Middle frontal gyrus (tissue), 1 donor: ENCODE data around the gene EEF1A1.
"Not testable (repeated sequence)": the region's sequence is repeated elsewhere in the genome, so short reads cannot be mapped to it uniquely, and the experiment has no call there.

ENCODE experiments used
- DNase-seq: peaks from one replicate; pipeline ENCODE4 v3.0.0-alpha.2; 2015; ENCODE audit warnings: low spot score; ENCODE audit errors: extremely low spot score

Gene EEF1A1

DNA sequence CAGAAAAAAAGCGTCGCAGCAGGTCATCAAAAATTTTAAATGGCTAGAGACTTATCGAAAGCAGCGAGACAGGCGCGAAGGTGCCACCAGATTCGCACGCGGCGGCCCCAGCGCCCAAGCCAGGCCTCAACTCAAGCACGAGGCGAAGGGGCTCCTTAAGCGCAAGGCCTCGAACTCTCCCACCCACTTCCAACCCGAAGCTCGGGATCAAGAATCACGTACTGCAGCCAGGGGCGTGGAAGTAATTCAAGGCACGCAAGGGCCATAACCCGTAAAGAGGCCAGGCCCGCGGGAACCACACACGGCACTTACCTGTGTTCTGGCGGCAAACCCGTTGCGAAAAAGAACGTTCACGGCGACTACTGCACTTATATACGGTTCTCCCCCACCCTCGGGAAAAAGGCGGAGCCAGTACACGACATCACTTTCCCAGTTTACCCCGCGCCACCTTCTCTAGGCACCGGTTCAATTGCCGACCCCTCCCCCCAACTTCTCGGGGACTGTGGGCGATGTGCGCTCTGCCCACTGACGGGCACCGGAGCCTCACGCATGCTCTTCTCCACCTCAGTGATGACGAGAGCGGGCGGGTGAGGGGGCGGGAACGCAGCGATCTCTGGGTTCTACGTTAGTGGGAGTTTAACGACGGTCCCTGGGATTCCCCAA, at the start of gene EEF1A1:
Gene EEF1A1, minus strand, starts transcription at position 345 of the 663 bp plus-strand sequence. CDS start 1,006 bp downstream, outside the sequence.
- peak; percentile 96 for DNase-seq

DNA sequence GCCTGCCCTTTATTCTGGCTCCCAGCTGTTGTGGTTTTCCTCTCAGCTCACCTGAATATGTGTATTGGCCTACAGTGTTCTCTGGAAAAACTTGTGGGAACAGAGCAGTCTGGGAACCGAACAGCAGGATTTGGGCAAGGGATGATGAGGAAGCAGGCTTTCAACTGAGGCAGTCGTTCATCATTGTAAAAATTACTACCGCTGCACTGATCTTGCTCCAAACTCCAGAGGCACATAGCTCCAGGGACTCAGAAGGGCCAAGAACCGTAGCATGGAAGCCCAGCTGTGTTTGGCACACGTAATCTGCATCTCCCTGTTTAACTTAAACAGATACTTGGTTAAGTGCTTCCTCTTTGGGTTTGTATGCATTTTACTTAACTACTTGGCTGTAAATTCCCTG, 48.3 kb upstream of the EEF1A1 start:
- DNase-seq: no peak

DNA sequence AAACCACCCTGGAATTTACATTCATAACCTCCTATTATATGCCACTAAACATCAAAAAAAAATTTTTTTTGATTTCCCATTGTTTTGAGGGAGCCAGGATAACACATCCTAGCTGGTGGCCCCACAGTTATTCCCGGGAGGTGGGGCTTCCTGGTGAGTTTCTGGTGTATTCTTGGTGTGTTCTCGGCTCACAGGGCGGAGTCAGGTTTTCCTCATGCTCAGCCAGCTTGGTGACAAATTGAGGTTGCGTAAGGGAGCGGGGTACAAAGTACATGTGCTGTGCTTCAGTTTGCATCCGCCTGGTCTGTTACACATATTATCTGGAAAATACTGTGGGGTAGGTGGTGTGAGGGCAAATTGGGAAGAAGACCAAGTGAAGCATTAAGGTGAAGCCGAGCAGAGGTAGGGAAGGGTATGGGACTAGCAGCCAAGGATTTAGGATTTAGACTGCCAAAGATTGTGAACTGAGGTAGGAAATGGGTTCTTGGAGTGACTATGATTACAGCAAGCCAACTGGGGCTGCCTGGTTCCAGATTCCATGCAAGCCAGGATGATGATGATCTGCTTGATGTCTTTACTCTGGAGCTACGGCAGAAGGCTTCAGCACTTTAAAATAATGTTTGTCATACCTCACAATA, 46.2 kb upstream of the EEF1A1 start:
- DNase-seq: no peak

DNA sequence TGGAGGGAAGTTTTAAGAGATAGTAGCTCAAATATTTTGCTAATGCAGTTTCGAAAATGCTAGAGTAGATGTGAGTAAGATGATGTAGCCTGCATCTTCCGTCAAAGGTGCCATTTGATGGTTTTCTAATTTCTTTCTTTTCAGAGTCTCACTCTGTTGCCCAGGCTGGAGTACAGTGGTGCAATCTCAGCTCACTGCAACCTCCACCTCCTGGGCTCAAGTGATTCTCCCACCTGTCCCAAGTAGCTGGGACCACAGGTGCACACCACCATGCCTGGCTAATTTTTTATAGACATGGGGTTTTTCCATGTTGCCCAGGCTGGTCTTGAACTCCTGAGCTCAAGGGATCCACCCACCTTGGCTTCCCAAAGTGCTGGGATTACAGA, 45.6 kb upstream of the EEF1A1 start:
- DNase-seq: not testable (repeated sequence)

DNA sequence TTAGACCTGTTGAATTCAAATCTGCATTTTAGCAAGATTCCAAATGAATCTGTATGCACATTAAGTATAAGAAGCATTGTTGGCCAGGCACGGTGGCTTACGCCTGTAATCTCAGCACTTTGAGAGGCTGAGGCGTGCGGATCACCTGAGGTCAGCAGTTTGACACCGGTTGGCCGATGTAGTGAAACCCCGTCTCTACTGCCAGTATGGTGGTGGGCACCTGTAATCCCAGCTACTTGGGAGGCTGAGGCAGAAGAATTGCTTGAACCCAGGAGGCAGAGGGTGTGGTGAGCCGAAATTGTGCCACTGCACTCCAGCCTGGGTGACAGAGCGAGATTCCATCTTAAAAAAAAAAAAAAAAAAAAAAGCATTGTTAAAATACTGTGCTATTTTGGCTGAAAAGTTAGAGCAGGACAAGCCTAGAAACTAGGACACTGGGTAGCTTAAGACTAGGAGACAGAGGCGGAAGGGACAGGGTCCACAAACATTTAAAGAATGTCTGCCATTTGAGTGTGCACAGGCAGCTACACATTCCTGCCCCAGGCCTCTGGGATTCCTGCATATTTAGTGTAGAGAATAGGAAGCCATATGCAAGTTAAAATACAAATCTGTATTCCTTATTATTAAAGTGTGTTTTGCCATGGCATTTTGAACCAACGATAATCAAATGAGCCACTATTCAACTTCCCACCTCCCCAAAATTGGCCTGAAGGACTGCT, 45.1 kb upstream of the EEF1A1 start:
- no peak for DNase-seq

DNA sequence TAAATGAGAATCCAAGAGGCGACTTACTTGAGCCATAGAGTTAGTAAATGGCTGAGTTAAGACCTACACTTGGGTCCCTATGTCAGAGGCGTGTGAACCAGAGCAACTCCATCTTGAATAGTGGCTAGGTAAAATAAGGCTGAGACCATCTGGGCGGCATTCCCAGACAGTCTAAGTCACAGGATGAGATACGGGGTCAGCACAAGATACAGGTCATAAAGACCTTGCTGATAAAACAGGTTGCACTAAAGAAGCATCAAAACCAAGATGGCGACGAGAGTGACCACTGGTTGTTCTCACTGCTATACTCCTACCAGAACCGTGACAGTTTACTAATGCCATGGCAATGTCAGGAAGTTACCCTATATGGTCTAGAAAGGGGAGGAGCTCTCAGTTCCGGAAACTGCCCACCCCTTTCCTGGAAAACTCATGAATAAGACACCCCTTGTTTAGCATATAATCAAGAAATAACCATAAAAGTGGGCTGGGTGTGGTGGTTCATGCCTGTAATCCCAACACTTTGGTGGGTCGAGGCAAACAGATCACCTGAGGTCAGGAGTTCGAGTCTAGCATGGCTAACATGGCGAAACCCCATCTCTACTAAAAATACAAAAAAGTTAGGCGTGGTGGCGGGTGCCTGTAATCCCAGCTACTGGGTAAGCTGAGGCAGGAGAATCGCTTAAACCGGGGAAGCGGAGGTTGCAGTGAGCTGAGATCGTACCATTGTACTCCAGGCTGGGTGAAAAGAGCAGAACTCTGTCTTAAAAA, 43.9 kb upstream of the EEF1A1 start:
- no peak for DNase-seq

DNA sequence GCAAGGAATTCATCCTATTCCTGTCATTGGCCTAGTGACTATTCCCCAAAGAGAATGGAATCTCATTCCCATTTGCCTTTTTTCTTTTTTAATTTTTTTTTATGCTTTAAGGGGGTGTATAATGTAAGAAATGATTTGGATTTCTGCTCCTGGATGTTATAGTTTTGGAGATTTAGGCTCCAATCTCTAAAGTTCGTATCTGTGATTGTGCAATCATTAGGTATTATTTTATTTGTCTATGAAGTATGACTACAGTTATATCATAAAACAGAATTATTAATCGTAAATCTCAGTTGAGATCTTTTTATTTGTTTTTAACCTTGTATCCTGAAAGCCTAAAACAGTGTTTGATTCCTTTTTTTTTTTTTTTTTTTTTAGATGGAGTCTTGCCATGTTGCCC, 41.7 kb upstream of the EEF1A1 start:
- DNase-seq: no peak

DNA sequence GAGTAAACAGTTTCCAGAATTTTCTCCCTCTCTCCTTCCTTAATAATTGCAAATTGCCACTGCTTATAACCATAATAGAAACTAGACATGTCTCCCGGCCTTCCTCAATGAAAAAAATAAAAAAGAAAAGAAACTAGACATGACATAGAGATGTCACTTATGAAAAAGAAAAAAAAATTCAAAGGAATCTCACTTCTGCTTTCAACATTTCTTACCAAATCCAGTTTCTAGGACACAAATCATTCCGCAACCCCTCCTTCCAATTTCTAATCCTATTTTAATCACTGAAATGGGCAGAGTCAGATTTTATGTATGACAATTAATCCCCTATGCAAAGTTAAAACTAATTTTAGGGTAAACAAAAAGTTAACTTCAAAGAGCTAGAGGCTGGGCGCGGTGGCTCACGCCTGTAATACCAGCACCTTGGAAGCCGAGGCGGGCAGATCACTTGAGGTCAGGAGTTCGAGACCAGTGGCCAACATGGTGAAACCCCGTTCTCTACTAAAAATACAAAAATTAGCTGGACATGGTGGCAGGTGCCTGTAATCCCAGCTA, 40.1 kb upstream of the EEF1A1 start:
- DNase-seq: no peak

DNA sequence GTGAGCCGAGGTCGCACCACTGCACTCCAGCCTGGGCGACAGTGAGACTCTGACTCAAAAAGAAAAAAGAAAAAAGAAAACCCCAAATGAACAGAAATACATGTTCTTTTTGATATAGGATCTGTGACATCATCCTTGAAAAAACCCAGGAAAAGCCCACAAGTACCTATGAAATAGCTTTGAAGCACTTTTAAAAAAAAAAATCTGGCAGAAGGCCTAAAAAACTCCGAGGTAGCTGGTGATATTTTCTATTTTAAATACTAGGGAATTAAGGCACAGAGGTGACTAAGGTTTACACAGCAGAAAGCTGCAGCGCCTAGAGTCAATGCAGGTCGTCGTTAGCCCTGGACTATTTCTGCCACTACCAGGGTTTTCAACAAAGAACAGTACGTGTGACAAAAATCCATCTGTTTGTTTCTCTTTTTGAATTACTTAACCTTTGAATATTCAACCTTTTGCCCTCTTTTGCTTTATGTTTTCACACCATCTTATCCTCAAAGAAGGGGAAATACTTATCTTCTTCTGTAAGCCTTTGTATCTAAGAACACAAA, 39.4 kb upstream of the EEF1A1 start:
- no peak for DNase-seq

DNA sequence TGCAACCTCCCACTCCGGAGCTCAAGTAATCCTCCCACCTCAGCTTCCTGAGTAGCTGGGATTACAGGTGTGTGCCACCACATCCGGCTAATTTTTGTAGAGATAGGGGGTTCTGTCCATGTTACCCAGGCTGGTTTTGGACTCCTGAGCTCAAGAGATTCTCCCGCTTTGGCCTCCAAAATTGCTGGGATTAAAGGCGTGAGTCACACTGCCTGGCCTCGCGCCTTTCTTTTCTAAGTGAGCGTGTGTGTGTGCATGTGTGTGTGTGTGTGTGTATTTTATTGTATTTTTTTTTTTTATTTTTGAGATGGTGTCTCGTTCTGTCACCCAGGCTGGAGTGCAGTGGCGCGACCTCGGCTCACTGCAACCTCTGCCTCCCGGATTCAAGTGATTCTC, 38.6 kb upstream of the EEF1A1 start:
- not testable (repeated sequence) for DNase-seq

DNA sequence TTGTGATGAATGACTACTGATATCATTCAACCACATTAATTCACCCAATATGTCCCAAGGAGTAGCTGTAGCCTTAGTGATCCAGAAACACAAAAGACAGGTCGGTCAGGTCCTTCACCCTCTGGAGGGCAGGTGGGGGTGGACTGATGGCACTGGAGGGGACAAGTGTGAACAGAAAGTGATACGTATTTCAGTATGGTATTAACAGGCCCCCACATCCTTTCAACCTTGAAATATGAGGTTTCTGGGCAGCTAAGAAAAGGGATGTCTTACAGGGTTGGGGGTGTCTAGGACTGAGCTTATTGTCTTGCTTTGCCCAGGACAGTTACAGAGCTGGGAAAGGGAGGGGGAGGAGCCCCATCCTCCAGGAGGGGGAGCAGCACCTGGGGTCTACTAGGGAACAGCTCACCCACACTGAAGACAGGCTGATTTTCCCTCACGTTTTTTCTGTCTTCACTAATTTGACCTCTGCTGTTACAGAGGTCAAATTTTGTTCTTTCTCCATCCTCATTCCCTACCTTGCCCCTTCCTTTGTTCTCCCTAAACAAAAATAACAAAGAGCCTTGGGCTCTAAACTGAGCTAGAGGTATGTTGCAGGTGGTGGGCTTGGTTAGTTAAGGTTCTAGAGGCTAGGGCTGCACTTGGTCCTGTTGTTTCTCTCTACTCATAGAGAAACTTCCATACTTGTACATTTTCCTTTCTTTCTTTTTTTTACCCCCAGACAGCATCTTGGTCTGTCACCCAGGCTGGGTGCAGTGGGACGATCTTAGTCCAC, 38.0 kb upstream of the EEF1A1 start:
- DNase-seq: no peak

DNA sequence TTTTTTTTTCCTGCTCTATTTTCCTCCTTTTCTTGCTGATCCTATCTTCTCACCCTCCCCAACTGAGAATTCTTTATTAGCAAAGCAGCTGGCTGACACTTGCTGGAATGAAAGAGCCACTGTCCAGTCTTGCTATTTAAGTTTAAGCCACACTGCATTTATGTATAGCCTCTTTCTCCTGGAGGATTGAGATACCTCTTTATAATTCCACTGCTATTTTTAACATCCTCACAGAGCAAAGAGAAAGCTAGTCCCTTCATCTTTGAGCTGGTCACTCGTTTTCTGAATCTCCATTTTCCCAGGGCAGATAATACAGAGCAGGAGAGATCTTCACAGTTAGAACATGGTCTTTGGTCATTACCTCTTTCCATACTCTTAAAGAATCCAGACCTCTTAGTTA, 36.0 kb upstream of the EEF1A1 start:
- no peak for DNase-seq

DNA sequence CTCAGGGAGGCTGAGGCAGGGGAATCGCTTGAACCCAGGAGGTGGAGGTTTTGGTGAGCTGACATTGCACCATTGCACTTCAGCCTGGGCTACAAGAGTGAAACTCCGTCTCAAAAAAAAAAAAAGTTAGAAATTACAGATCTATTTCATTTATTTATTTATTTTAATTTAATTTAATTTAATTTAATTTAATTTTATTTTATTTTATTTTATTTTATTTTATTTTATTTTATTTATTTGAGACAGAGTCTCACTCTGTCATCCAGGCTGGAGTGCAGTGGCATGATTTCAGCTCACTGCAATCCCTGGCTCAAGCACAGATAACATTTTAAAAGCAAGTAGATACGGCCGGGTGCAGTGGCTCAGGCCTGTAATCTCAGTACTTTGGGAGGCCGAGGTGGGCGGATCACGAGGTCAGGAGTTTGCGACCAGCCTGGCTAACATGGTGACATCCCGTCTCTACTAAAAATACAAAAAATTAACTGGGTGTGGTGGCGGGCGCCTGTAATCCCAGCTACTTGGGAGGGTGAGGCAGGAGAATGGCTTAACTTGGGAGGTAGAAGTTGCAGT, 34.6 kb upstream of the EEF1A1 start:
- not testable (repeated sequence) for DNase-seq

DNA sequence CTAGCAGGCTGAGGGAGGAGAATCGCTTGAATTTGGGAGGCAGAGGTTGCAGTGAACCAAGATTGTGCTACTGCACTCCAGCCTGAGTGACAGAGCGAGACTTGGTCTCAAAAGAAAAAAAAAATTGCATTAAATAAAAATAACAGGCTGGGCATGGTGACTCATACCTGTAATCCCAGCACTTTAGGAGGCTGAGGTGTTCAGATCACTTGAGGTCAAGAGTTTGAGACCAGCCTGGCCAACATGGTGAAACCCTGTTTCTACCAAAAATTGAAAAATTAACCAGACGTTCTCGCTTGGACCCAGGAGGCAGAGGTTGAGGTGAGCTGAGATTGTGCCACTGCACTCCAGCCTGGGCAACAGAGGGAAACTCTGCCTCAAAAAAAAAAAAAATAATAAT, 30.3 kb upstream of the EEF1A1 start:
- not testable (repeated sequence) for DNase-seq

DNA sequence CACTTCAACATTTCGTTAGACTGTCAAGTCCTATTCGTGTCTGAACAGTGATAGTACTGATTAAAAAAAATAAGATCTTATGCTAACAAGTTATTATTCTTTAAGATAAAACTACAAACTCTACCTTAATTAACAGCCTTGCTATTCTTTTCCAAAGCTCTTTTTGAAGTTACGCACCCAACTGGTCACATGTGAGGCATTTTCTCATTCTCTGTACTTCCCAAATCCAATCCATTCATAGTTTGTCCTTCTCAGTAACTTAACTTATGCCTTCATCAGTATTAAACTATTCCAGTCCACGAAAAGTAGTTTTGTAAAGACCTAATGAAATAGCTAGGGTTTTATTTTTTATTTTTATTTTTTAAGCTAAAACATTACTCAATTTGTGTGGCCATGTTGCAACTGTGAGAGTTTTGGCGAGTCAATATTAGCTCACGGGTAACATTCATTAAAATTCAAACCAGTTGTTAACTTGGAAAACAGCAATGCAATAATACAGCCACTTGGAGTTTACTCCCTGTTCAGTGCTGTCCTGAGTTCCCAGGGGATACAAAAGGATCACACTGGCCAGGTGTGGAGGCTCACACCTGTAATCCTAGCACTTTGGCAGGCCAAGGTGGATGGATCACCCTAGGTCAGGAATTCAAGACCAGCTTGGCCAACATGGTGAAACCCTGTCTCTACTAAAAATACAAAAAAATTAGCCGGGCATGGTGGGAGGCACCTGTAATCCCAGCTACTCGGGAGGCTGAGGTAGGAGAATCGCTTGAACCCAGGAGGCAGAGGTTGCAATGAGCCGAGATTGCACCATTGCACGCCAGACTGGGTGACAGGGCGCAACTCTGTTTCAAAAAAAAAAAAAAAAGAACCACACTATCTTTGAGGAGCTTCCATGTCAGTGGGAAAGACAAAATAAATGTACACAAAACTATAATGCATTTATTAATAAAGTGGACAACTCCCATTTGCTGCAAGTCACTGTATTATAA, 27.9 kb upstream of the EEF1A1 start:
- DNase-seq: no peak

DNA sequence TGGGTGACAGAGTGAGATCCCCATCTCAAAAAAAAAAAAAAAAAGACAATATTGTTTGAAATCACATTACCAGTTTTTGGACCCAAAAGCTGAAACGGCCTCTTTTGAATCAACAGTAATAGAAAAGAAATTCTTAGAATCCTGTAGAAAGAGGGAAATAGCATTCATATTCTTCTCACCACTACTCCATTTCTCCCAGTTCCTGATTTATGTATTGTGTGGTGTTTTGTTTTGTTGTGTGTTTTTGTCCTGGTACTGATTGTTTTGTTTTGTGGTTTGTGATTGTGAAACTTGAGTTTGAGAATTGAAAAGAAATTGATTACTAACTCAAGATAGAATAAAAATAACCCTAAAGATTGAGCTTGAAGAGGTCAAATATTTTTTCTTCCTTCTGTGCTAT, 26.2 kb upstream of the EEF1A1 start:
- DNase-seq: no peak

DNA sequence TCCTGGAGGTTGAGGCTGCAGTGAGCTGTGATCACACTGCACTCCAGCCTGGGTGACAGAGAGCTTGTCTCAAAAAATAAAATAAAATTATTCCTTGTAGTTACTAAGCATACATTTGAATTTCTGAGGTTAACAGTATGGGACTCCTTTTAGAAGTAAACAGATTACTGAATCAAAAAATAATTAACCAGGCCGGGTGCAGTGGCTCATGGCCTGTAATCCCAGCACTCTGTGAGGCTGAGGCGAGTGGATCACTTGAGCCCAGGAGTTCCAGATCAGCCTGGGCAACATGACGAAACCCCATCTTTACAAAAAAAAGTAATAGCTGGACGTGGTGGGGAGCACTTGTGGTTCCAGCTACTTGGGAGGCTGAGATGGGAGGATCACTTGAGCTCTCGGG, 22.1 kb upstream of the EEF1A1 start:
- DNase-seq: no peak

DNA sequence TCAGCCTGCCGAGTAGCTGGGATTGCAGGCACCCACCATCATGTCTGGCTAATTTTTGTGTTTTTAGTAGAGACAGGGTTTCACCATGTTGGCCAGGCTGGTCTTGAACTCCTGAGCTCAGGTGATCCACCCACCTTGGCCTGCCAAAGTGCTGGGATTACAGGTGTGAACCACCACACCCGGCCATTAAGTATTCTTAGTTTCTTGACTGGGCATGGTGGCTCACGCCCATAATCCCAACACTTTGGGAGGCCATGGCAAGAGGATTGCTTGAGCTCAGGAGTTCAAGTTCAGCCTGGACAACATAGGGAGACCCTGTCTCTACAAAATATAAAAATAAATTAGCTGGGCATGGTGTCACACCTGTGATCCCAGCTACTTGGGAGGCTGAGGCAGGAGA, 21.6 kb upstream of the EEF1A1 start:
- DNase-seq: not testable (repeated sequence)
